T-helper 2 cell treated with Interferon-gamma antibody and Interleukin-4, amounts not matched to agents 5 μg/mL and 100 μg/mL, for 36 hours (primary cell): ENCODE data around the gene LDLR.
"Not testable (repeated sequence)": the region's sequence is repeated elsewhere in the genome, so short reads cannot be mapped to it uniquely, and the experiment has no call there.

Experiments used
- DNase-seq: peaks from one replicate; pipeline ENCODE4 v3.0.0; 2021; ENCODE audit warnings: low spot score
- H3K27ac Mint-ChIP-seq: one replicate; pipeline ENCODE4 v1.8.0; 2021; ENCODE audit warnings: mild to moderate bottlenecking, mixed read lengths
- H3K27me3 Mint-ChIP-seq: one replicate; pipeline ENCODE4 v1.8.0; 2021; ENCODE audit warnings: low read depth, mixed read lengths
- H3K36me3 Mint-ChIP-seq: one replicate; pipeline ENCODE4 v1.8.0; 2021; ENCODE audit warnings: low read depth, mixed read lengths
- H3K4me1 Mint-ChIP-seq: one replicate; pipeline ENCODE4 v1.8.0; 2021; ENCODE audit warnings: low read depth, mixed read lengths
- H3K4me3 Mint-ChIP-seq: one replicate; pipeline ENCODE4 v1.8.0; 2022; ENCODE audit warnings: mild to moderate bottlenecking, moderate library complexity, mixed read lengths
- H3K9me3 Mint-ChIP-seq: one replicate; pipeline ENCODE4 v1.8.0; 2021; ENCODE audit warnings: mixed read lengths

Gene LDLR

GRCh38 chr19:11088506-11089253 is 583 bp upstream of the LDLR start:
- H3K4me3 Mint-ChIP-seq, result peak overlapping the region; percentile 98
- peaks cover 29% of the 10 kb centered on the region for H3K36me3 Mint-ChIP-seq
- no peak for DNase-seq
- no peaks in the 10 kb centered on the region for H3K9me3 Mint-ChIP-seq
- H3K4me1 Mint-ChIP-seq, result peaks cover 30% of the 10 kb centered on the region
- H3K27me3 Mint-ChIP-seq, result no peaks in the 10 kb centered on the region
- H3K27ac Mint-ChIP-seq, result peak overlapping the region; percentile 99

- not testable (repeated sequence) for H3K27me3 Mint-ChIP-seq
These were observed 676 bp downstream of the LDLR start for GRCh38 chr19:11090014-11090263.

GRCh38 chr19:11090264-11090996 is 1.2 kb downstream of the LDLR start:
- no peaks in the 10 kb centered on the region for H3K27me3 Mint-ChIP-seq
- peaks cover 37% of the 10 kb centered on the region for H3K4me1 Mint-ChIP-seq
- H3K27ac Mint-ChIP-seq, result peak overlapping the region; percentile 99
- H3K9me3 Mint-ChIP-seq, result no peaks in the 10 kb centered on the region
- DNase-seq, result peak; percentile 97
- peak overlapping the region; percentile 98 for H3K4me3 Mint-ChIP-seq
- peaks cover 42% of the 10 kb centered on the region for H3K36me3 Mint-ChIP-seq

More at GRCh38 chr19:11090014-11090263, 676 bp downstream of the LDLR start:
- H3K9me3 Mint-ChIP-seq, DNase-seq: not testable (repeated sequence)
- Mint-ChIP-seq H3K27ac (peak overlapping the region; percentile 99), H3K4me3 (peak overlapping the region; percentile 98), H3K36me3 (peaks cover 39% of the 10 kb centered on the region), H3K4me1 (peaks cover 34% of the 10 kb centered on the region)

- H3K27ac Mint-ChIP-seq, result peak overlapping the region; percentile 99
- peak; percentile 20 for DNase-seq
- H3K36me3 Mint-ChIP-seq, result peaks cover 47% of the 10 kb centered on the region
- H3K4me1 Mint-ChIP-seq, result peaks cover 42% of the 10 kb centered on the region
- no peaks in the 10 kb centered on the region for H3K9me3 Mint-ChIP-seq
- no peaks in the 10 kb centered on the region for H3K27me3 Mint-ChIP-seq
- H3K4me3 Mint-ChIP-seq, result peak overlapping the region; percentile 98
These were observed 1.9 kb downstream of the LDLR start for GRCh38 chr19:11090997-11091702.

- no peaks in the 10 kb centered on the region for H3K9me3 Mint-ChIP-seq
- H3K27me3 Mint-ChIP-seq, result no peaks in the 10 kb centered on the region
- peaks cover 53% of the 10 kb centered on the region for H3K36me3 Mint-ChIP-seq
- H3K27ac Mint-ChIP-seq, result peak overlapping the region; percentile 99
- peaks cover 47% of the 10 kb centered on the region for H3K4me1 Mint-ChIP-seq
- peak; percentile 56 for DNase-seq
- peak overlapping the region; percentile 98 for H3K4me3 Mint-ChIP-seq
These were observed 2.5 kb downstream of the LDLR start for GRCh38 chr19:11091703-11092153.

- no peaks in the 10 kb centered on the region for H3K27me3 Mint-ChIP-seq
- H3K36me3 Mint-ChIP-seq, result peaks cover 56% of the 10 kb centered on the region
- peak overlapping the region; percentile 99 for H3K27ac Mint-ChIP-seq
- DNase-seq, result peak; percentile 62
- peak overlapping the region; percentile 98 for H3K4me3 Mint-ChIP-seq
- H3K9me3 Mint-ChIP-seq, result no peaks in the 10 kb centered on the region
- peaks cover 48% of the 10 kb centered on the region for H3K4me1 Mint-ChIP-seq
These were observed 2.9 kb downstream of the LDLR start for GRCh38 chr19:11092181-11092538.

GRCh38 chr19:11093689-11094238 is 4.5 kb downstream of the LDLR start:
- Mint-ChIP-seq H3K27me3 (no peaks in the 10 kb centered on the region), H3K36me3 (peaks cover 66% of the 10 kb centered on the region), H3K4me1 (peaks cover 47% of the 10 kb centered on the region), H3K4me3 (peak overlapping the region; percentile 98), H3K27ac (peak overlapping the region; percentile 99), H3K9me3 (no peaks in the 10 kb centered on the region)
- no peak for DNase-seq

- Mint-ChIP-seq H3K9me3 (peaks cover 4% of the 10 kb centered on the region), H3K27ac (peak overlapping the region; percentile 93), H3K27me3 (no peaks in the 10 kb centered on the region), H3K4me1 (peaks cover 47% of the 10 kb centered on the region), H3K4me3 (peak overlapping the region; percentile 81), H3K36me3 (peaks cover 68% of the 10 kb centered on the region)
- DNase-seq, result no peak
These were observed 5.2 kb downstream of the LDLR start for GRCh38 chr19:11094520-11094894.

- Mint-ChIP-seq H3K4me3 (peak overlapping the region; percentile 81), H3K27ac (peak overlapping the region; percentile 93), H3K4me1 (peaks cover 53% of the 10 kb centered on the region), H3K36me3 (peaks cover 74% of the 10 kb centered on the region), H3K9me3 (peaks cover 4% of the 10 kb centered on the region), H3K27me3 (no peaks in the 10 kb centered on the region)
- DNase-seq, result peak; percentile 44
These were observed 7.1 kb downstream of the LDLR start for GRCh38 chr19:11096210-11096841.

GRCh38 chr19:11097367-11097766 is 8.1 kb downstream of the LDLR start:
- Mint-ChIP-seq H3K36me3 (peaks cover 69% of the 10 kb centered on the region), H3K4me3 (peak overlapping the region; percentile 15), H3K27ac (peak overlapping the region; percentile 93), H3K4me1 (peaks cover 51% of the 10 kb centered on the region)
- not testable (repeated sequence) for H3K9me3 Mint-ChIP-seq, DNase-seq, H3K27me3 Mint-ChIP-seq

- Mint-ChIP-seq H3K36me3 (peaks cover 69% of the 10 kb centered on the region), H3K27ac (no peak overlapping the region), H3K4me3 (no peak overlapping the region), H3K27me3 (no peaks in the 10 kb centered on the region), H3K4me1 (peaks cover 45% of the 10 kb centered on the region), H3K9me3 (peaks cover 4% of the 10 kb centered on the region)
- DNase-seq, result no peak
These were observed 9.1 kb downstream of the LDLR start for GRCh38 chr19:11098327-11098726.

GRCh38 chr19:11098861-11099260 is 9.6 kb downstream of the LDLR start:
- Mint-ChIP-seq H3K27ac (peak overlapping the region; percentile 75), H3K9me3 (peaks cover 4% of the 10 kb centered on the region), H3K36me3 (peaks cover 71% of the 10 kb centered on the region), H3K4me1 (peaks cover 40% of the 10 kb centered on the region), H3K4me3 (peak overlapping the region; percentile 21), H3K27me3 (no peaks in the 10 kb centered on the region)
- no peak for DNase-seq

- H3K36me3 Mint-ChIP-seq, result peaks cover 68% of the 10 kb centered on the region
- peaks cover 4% of the 10 kb centered on the region for H3K9me3 Mint-ChIP-seq
- no peak overlapping the region for H3K4me3 Mint-ChIP-seq
- H3K27me3 Mint-ChIP-seq, result no peaks in the 10 kb centered on the region
- no peak for DNase-seq
- peaks cover 32% of the 10 kb centered on the region for H3K4me1 Mint-ChIP-seq
- H3K27ac Mint-ChIP-seq, result peak overlapping the region; percentile 81
These were observed 10.8 kb downstream of the LDLR start for GRCh38 chr19:11100049-11100448.
